Activated CD8-positive, alpha-beta memory T cell treated with anti-CD3 and anti-CD28 coated beads for 1 hour (primary cell): ENCODE data around the gene POU3F2.

Experiments
- DNase-seq, 2 donors: peaks; one replicate each; pipeline ENCODE4 v3.0.0-alpha.2; 2020; ENCODE audit warnings: low read depth in 1 of 2; ENCODE audit errors: extremely low read depth in 1 of 2

POU3F2 gene

GRCh38 chr6:98830146-98830545 lies 4.2 kb upstream of the POU3F2 start:
- DNase-seq: no peak

- no peak for DNase-seq
Observed at GRCh38 chr6:98831057-98831958, 3.1 kb upstream of the POU3F2 start.

- no peak for DNase-seq
Observed at GRCh38 chr6:98831959-98832283, 2.5 kb upstream of the POU3F2 start.

GRCh38 chr6:98832284-98833056 lies 1.9 kb upstream of the POU3F2 start:
- DNase-seq: no peak

GRCh38 chr6:98833057-98833306 lies 1.4 kb upstream of the POU3F2 start:
- no peak for DNase-seq

- DNase-seq: no peak
Observed at GRCh38 chr6:98833307-98834059, 891 bp upstream of the POU3F2 start.

- DNase-seq: no peak
Observed at GRCh38 chr6:98835149-98836024, 1.0 kb downstream of the POU3F2 start.

GRCh38 chr6:98836025-98836961 lies 1.9 kb downstream of the POU3F2 start:
- no peak for DNase-seq

- no peak for DNase-seq
Observed at GRCh38 chr6:98836962-98837944, 2.9 kb downstream of the POU3F2 start.

- no peak for DNase-seq
Observed at GRCh38 chr6:98838032-98838431, 3.7 kb downstream of the POU3F2 start.

- DNase-seq: no peak
Observed at GRCh38 chr6:98838975-98839374, 4.6 kb downstream of the POU3F2 start.

- no peak for DNase-seq
Observed at GRCh38 chr6:98839781-98840361, 5.5 kb downstream of the POU3F2 start.

- no peak for DNase-seq
Observed at GRCh38 chr6:98840385-98840784, 6.0 kb downstream of the POU3F2 start.

GRCh38 chr6:98840996-98841513 lies 6.7 kb downstream of the POU3F2 start:
- DNase-seq: no peak

- DNase-seq: no peak
Observed at GRCh38 chr6:98841621-98842341, 7.4 kb downstream of the POU3F2 start.

- no peak for DNase-seq
Observed at GRCh38 chr6:98842342-98843180, 8.2 kb downstream of the POU3F2 start.
